ENCODE measurements around the gene PODN.

PODN gene, protein sequence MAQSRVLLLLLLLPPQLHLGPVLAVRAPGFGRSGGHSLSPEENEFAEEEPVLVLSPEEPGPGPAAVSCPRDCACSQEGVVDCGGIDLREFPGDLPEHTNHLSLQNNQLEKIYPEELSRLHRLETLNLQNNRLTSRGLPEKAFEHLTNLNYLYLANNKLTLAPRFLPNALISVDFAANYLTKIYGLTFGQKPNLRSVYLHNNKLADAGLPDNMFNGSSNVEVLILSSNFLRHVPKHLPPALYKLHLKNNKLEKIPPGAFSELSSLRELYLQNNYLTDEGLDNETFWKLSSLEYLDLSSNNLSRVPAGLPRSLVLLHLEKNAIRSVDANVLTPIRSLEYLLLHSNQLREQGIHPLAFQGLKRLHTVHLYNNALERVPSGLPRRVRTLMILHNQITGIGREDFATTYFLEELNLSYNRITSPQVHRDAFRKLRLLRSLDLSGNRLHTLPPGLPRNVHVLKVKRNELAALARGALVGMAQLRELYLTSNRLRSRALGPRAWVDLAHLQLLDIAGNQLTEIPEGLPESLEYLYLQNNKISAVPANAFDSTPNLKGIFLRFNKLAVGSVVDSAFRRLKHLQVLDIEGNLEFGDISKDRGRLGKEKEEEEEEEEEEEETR

DNA sequence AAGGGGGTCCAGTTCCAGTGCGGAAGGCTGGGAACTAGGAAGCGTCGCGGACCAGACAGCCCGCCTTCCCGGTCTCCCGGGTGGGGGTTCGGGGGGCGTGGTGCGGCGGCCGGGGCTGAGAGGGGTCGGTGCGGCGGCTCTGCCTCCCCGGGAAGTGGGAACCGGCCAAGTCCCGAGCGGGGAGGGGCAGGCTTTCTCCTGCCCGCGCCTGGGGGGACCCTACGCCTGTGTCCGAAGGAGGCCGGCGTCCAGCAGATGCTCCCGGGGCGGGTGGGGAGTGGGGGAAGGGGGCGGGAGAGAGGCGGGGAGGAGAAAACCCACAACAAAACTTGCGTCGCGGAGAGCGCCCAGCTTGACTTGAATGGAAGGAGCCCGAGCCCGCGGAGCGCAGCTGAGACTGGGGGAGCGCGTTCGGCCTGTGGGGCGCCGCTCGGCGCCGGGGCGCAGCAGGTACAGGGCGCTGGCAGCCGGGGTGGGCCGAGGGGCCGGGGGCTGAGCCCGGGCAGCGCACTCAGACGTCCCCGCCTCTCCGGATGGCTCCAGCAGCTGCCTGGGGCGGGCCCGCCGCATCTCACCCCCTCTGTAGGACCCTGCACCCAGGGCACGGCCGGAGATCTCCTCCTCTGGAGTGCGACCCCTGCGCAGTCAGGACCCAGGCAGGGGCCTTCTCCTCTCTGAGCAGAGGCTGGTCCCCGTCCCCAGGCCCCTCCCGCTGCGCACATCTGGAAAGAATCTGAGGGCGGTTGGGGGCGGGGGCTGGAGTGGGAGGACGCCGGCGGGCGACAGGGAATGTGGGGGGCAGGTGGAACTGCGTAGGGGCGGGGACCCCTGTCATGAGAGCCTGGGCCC is at the start of gene PODN:
TSS of gene PODN (plus strand) at position 355 of the 849 bp plus-strand sequence. CDS start 7,643 bp downstream, outside the sequence.
- DNase-seq, result no peak

DNA sequence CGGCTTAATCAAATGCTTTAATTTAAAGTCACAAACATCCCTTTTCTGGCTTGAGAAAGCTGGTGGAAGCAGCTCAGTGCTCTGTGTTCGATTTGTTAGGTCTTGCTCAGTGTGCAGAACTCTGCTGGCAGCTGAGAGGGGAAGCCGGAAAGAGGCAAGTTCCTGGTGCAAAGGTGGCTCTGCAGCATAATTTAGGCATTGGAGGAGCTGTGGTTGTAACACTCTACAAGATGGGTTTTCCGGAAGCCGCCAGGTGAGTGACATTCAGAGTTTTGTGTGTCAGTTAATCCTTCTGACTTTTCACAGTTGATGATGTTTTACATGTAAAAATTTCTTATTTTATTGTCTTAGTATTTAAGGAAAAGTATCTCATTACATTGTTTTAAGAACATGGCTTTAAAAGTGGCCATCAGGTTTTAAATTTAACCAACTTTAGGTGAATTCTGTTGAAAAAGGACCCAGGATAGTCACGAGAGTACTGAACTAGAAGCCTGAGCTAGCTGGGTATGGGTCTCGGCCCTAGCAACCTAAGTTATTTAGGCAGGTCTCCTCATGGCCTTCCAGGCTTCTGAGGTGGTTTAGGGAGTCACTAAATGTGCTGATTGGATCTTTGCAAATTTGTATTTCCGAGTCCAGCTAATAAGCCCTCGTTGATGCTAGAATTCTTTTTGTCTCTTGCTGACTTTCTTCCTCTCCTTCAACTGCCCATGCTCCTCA is 47.1 kb upstream of the PODN start:
- peak; percentile 50 to 71 for DNase-seq

DNA sequence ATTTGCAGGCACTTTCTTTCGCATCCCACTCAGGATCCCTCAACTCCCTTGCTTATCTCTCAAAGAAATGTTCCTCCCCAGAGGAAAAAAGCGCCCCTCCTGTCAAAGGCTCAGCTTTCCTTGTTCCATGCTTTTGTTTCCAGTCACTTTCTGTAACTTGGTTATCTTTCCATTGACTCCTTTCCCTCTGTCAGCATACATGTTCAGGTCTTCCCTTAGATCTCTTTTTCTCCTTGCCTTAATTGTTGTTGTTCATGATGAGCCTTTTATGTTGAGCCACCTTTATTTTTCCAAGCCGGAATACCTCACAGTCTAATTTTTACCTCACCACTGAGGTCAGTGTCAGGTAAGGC is 46.5 kb upstream of the PODN start:
- no peak for DNase-seq

DNA sequence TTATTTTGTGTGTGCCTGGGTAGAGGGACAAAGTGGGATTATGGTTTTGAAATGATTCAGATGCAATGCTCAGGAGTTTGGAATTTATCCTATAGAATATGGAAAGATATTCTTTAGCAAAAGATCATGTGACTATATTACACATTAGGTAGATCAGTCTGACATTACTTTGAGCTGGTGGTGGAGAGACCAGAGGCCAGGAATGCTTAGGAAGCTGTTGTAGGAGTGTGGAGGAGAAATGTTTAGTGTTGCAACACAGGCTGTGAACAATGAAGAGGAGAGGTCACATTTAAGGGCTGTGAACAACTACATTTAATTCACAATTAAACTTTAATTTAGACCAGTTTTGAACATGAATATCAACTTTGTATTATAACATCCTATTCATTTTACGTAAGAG is 45.3 kb upstream of the PODN start:
- DNase-seq, result no peak

DNA sequence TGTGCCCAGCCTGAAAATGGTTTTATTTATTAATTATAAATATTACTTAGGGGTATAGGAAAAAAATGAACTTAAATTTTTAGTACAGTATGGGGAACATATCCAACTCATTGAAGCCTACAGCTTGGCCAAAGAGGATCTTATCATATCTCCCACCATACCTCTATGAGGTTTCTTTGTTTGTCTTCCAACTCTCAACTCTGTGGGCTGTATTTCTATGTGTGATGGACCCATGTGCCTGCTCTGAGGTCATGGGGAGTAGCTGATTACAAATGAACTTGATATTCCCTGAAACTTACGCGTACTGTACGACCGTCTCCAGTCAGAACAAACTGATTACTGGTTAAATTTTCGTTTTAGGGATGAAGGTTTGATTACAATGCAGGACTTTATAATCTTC is 41.4 kb upstream of the PODN start:
- DNase-seq, result no peak

DNA sequence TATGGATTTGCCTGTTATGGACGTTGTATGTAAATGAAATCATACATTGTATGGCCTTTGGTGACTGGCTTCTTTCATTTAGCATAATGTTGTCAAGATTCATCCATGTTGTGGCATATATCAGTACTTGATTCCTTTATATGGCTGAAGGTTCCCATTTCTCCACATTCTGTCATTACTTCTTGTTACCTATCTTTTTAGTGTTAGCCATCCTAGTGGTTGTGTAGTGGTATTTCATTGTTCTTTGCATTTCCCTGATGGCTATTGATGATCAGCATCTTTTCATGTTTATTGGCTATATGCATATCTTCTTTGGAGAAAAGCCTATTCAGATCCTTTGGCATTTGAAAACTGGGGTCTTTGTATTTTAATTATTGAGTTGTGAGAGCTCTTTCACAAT is 39.8 kb upstream of the PODN start:
- no peak for DNase-seq

DNA sequence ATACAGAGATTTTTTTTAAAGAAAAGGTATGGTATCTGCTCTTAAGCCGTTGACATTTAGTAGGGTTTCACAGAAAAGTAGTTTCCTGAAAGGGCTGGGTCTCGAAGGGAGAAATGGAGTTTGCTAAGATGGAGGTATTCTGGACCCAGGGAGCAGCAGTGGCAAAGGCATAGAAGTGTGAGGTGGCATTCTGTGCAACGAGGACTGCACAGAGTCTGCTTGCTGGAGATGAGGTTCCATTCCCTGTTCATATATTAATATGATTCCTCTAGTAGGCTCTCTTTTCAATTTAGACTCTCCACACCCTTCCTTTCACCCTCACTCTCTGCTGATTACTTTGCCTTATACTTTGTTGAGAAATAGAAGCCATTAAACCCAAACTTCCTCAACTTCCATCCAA is 38.5 kb upstream of the PODN start:
- DNase-seq, result no peak

DNA sequence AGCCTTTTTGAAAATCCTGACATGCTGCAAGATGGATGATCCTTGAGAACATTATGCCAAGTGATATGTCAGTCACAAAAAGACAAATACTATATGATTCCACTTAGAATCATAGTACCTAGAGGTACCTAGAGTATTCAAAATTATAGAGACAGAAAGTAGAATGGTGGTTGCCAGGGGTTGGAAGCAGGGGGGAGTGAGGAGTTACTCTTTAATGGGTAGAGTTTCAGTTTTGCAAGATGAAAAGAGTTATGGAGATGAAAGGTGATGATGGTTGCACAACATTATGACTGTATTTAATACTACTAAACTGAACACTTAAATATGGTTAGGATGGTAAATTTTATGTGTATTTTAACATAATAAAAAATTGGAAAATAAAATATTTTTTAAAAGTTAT is 37.9 kb upstream of the PODN start:
- no peak for DNase-seq

DNA sequence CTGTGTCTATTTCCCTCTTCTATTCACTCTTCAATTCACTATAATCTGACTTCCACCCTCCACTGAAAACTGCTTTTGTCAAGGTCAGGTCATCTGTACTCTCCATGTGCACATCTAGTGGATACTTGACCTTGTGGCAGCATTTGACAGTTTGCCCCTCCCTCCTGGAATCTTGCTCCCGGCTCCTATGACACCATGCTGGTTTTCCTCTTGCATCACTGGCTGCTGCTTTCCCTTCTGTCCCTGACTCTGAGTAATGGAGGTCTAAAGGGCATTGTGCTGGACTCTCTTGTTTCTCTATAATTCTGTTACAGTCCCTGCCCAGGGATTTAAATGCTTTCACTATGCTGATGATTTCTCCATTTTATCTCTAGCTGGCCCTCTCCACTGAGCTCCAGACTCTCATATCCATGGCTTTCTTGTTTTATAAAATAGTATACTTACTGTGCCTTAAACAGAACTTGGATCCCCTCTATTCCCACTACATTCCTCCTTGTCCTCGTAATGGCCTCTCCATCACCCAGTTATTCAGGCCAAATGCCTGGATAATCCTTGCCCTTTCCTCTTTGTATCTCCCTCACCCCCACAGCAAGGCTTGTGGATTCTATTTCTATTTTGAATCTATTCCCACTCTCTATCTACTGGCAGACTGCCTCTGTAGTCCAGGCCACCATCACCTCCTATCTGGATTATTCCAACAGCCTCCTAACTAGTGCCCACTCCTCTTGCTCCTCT is 36.8 kb upstream of the PODN start:
- DNase-seq, result no peak

DNA sequence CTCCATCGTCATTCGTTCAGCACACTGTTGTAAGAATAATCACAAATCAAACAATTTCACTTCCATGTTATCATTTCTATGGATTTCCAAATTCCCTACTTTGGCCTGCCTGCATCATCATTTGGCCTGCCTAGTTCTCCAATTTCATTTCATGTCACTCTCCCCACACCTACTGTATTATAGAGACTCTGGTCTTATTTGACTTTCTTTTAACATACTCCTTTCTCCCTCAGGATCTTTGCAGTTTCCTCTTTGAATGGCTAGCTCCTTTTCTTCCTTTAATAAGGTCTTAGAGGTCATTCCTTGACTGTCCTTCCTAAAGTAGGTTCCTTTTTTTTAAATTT is 36.3 kb upstream of the PODN start:
- DNase-seq, result no peak

DNA sequence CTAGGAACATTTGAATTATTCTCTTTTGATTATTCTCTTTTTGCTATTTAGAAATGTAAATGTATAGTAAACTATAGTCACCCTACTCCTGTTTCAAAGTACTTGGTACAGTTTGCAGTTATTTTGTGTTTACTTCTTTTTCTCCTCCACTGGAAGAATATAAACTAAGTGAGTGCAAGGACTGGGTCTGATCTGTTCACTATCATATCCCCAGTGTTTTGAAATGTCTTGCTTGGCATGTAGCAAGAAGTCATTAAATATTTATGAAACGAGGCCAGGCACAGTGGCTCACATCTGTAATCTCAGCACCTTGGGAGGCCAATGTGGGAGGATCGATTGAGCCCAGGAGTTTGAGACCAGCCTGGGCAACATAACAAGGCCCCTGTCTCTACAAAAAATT is 35.8 kb upstream of the PODN start:
- DNase-seq, result no peak

DNA sequence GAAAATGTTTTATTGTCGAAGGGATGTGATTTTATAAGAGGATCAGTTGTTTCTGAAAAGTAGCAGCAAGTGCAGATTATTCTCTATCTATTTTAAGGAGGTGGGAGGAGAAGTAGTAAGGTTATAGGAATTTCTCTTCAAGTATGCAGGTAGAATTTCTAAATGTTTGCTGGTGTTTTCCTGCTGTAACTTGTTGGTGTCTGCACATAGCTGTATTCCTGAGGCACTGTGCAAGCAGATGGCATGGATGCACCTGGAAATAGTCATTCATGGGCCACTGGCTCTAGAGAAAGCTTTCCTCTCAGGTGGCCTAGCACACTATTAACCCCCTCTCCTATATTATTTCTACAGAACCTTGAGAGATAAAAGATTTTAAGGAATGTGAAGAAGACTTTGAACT is 30.3 kb upstream of the PODN start:
- no peak for DNase-seq

DNA sequence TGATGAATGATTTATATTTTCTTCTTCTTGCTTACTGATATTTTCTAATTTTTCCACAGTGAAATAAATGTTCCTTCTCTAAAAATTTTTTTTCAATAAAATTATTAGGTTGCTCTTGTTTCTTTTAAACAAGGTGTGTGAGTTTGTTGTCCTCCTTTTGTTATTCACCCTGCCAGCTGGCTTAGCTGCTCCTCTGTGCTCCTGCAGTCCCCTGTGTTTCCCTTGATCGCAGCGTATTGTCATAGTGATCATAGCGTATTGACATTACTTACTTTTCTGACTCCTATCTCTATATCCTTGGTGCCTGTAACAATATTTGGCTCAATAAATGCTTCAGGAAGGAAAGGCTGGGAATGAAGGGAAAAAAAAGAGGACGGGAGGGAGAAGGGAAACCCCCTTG is 24.9 kb upstream of the PODN start:
- no peak for DNase-seq

DNA sequence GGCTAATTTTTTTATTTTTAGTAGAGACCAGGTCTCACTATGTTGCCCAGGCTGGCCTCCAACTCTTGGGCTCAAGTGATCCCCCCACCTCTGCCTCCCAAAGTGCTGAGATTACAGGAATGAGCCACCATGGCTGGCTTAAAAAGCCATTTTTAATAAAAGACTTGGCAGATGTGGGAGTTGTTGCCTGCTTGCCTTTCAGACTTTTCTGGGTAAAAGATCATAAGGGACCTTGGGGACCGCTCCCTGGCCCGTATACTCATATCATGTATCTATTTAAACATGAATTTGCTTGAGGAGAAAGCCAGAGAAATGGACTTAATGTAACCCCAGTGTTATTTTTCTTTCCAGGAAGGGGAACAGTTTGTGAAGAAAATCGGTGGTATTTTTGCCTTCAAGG is 23.4 kb upstream of the PODN start:
- DNase-seq, result no peak

DNA sequence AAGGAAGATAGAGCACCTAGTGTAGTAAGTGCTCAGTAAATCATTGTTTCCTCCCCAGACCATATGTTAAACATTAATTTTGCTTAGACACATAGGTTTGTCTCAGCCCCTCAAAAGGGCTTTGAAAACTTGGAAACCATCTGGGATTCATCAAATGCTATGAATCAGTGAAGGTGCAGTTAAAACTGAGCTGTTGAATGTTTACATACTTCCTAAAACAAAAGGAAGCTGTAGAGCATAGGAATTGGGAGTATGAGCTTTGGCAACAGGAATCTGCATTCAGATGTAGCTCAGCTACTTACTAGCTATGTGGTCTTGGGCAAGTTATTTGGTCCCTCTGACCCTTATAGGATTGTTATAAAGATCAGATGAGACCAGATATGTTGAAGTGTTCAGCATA is 18.7 kb upstream of the PODN start:
- DNase-seq, result no peak

DNA sequence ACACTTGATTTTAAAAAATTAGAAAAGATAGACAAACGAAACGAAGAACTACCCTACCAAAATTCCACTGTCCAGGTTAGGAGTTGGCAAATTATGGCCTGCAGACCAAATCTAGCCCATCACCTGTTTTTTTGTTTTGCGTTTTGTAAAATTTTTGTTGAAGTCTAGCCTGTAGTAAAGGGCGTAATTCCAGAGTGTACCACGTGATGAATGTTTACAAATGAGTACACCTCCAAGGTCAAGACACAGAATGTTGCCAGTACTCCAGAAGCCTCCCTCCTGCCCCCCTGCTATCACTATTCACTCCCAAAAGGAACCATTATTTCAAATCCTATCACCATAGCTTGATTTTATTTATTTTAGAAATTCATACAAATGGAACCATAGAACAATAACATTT is 17.1 kb upstream of the PODN start:
- DNase-seq, result no peak

DNA sequence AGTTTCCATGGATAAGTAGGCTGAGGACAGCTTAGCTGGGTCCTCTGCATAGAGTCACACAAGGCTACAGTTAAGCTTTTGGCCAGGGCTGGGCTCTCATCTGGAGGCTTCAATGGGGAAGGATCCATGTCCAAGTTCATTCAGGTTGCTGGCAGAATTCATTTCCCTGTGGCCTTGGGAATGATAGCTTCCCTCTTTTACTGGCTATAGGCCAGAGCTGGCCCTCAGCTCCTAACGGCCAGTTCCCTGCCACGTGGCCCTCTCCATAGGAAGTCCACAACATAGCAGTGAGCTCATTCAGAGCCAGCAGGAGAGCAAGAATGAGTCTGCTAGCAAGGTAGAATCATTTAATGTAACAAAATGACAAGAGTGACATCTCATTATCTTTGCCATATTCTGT is 15.1 kb upstream of the PODN start:
- DNase-seq, result no peak

DNA sequence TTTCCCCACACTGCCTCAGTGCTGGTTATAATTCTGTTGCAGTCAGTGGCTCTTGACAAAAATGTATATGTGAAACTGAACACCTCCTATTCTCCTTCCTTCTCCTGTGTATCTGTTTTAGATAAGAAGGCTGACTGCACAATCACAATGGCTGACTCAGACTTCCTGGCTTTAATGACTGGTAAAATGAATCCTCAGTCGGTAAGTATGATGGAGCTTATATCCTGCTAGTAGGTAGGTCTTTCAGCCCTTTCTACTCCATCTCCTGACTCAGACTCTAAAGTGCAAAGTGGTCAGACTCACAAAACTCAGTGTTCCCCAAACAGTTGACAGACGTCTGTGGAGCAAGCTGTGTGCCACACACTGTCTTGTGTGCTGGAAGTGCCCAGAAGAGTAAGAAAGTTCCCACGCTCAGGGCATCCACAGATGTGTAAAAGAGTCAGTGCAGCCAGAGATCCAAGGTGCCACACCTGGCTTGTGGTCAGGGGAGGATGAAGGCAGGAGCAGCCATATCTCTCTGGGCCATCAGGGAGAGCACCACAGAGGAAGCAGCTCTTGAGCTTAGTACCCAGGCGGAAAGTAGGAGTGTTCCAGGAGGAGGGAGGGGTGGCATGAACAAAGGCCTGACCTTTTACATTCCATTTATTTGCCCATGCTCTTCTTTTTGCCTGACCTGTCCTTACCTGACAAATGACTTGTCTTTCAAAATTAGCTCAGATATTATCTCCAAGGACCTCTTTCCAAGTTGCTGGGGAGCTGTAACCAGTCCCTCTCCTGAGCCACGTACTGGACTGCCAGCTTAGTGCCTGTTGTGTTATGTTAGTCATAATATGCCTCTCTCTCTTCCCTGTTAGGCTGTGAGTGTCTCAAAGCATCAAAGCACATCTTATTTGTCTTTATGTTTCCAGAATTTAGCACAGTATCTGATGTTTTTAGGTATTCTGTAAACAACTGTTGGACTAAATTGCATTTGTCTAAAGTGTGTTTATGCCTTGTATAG is 14.0 kb upstream of the PODN start:
- no peak for DNase-seq

DNA sequence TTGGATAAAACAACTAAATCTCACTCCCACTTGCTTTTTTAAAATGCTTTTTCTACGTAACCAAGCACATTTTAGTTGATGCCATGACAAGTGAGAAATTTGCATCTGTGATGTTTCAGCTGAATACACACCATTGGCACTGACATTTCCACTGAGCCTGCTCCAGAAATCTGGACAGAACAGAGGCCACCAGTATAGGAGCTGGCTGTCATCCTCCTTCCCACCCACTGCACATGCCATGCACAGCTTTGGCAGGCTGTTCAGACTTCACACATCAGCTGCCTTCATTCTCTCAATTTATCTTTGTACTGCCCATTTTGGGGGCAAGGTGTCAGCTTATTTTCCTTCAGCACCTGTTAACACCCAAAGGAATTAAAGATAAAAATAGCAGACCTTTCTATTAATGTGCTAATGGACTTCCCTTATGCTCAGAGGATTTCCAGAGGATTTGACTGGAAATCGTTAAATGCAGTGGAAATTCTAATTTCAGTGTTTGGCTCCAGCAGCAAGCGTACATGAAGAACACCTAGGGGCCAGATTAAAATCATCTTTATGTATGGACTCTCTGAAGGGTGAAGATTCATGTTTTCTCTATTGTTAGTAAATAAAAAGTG is 12.9 kb upstream of the PODN start:
- DNase-seq, result no peak

DNA sequence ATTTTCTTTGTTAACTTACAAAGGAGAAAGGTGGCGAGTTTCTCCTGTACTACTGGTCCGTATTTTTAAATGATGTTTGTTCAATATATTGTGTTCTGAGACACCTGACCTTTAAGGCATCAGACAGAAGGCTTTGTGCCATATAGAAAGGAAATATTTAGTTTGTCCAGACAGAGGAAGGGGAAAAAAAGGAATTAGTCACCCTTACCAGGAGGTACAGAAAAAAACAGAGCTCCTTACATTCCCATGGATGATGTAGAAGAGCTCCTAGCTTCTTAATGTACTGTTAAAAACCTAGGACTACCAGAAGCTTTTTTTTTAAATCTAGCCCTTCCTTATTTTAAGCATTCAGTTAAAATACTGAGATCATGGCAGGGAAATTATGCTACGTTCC is 12.4 kb upstream of the PODN start:
- no peak for DNase-seq

DNA sequence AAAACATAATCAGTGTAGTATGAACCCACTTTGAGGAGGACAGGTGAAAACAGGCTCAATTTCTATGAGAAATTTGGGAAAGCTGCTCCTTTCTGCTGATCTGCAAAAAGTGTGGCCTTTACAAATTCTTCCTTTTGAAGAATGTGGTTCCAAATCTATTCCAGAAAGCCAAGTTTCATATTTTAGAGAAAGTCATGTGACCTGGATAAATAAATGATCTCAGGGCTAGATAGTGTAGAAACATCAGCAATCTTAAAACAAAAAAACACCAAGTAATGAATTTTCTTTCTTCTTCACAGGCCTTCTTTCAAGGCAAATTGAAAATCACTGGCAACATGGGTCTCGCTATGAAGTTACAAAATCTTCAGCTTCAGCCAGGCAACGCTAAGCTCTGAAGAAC is 11.7 kb upstream of the PODN start:
- DNase-seq, result no peak

Data from stimulated activated CD4-positive, alpha-beta T cell treated with anti-CD3 and anti-CD28 coated beads, Interleukin-4, amount 100 ng/mL, for 4 hours (primary cell).